HepG2 (cell line): Measurements from ENCODE around the gene HPD. TPM values are rescaled to one million over a fixed set of nuclear protein-coding genes. Genes with fewer than 3 reads are reported as not detected.

Experiments used
- CCDC6 ChIP-seq: sonication (generic); formaldehyde crosslinking; IDR thresholded peaks from 2 replicates; pipeline ENCODE4 v1.8.1; 2022; ENCODE audit warnings: mild to moderate bottlenecking, missing genetic modification reagents, moderate library complexity
- DPF2 ChIP-seq: sonication (generic); formaldehyde crosslinking; IDR thresholded peaks from 2 replicates; pipeline ENCODE4 v1.4.0; 2020; ENCODE audit warnings: mild to moderate bottlenecking, low read depth, missing genetic modification reagents, borderline replicate concordance
- GFI1 ChIP-seq: sonication (generic); formaldehyde crosslinking; IDR thresholded peaks from 2 replicates; pipeline ENCODE4 v1.5.0; 2020; ENCODE audit warnings: missing genetic modification reagents, mild to moderate bottlenecking, borderline replicate concordance
- HDAC2 ChIP-seq: sonication (generic); formaldehyde crosslinking; IDR thresholded peaks from 2 replicates; pipeline ENCODE4 v1.4.0; 2020; ENCODE audit warnings: missing genetic modification reagents
- HOXA3 ChIP-seq: sonication (generic); formaldehyde crosslinking; IDR thresholded peaks from 2 replicates; pipeline ENCODE4 v1.5.0; 2020; ENCODE audit warnings: missing genetic modification reagents
- JARID2 ChIP-seq: sonication (generic); formaldehyde crosslinking; IDR thresholded peaks from 2 replicates; pipeline ENCODE4 v1.8.1; 2023; ENCODE audit warnings: missing genetic modification reagents, inconsistent platforms; ENCODE audit not compliant: insufficient replicate concordance
- MAZ ChIP-seq, 2 experiments: sonication (generic) in 1 of 2; formaldehyde crosslinking in 1 of 2; IDR thresholded peaks; 2 replicates each; pipeline versions ENCODE4 v1.5.0 to v1.6.1; 2012 to 2020; ENCODE audit warnings: low read depth in 2 of 2, mild to moderate bottlenecking in 2 of 2, borderline replicate concordance in 1 of 2, improper control_type of control experiment in 1 of 2, low read length in 1 of 2, missing genetic modification reagents in 1 of 2, moderate library complexity in 1 of 2
- MTF1 ChIP-seq: sonication (generic); formaldehyde crosslinking; IDR thresholded peaks from 2 replicates; pipeline ENCODE4 v1.5.0; 2020; ENCODE audit warnings: missing genetic modification reagents
- PCBP1 ChIP-seq: fragments of 200-400 bp; formaldehyde crosslinking; IDR thresholded peaks from 2 replicates; pipeline ENCODE4 v1.6.1; 2017; ENCODE audit warnings: mild to moderate bottlenecking, low read depth, low read length, borderline replicate concordance
- TBL1XR1 ChIP-seq: fragments of 150-350 bp; IDR thresholded peaks from 2 replicates; pipeline ENCODE4 v1.6.1; 2014; ENCODE audit warnings: borderline replicate concordance, low read length; ENCODE audit not compliant: partially characterized antibody
- ZEB1 ChIP-seq: IDR thresholded peaks from 2 replicates; pipeline ENCODE4 v1.6.1; 2012; ENCODE audit warnings: mild to moderate bottlenecking, low read depth, inconsistent platforms; ENCODE audit not compliant: insufficient replicate concordance
- ZFP62 ChIP-seq: sonication (generic); formaldehyde crosslinking; IDR thresholded peaks from 2 replicates; pipeline ENCODE4 v1.4.0; 2020; ENCODE audit warnings: missing genetic modification reagents
- ZNF224 ChIP-seq: sonication (generic); formaldehyde crosslinking; IDR thresholded peaks from 2 replicates; pipeline ENCODE4 v1.5.0; 2020; ENCODE audit warnings: mild to moderate bottlenecking, missing genetic modification reagents
- ZNF33B ChIP-seq: sonication (generic); formaldehyde crosslinking; IDR thresholded peaks from 2 replicates; pipeline ENCODE4 v1.5.1; 2020; ENCODE audit warnings: mild to moderate bottlenecking, missing genetic modification reagents
- ZNF543 ChIP-seq: sonication (generic); formaldehyde crosslinking; IDR thresholded peaks from 2 replicates; pipeline ENCODE4 v1.4.0; 2020; ENCODE audit warnings: mild to moderate bottlenecking, missing genetic modification reagents
- ZNF670 ChIP-seq: sonication (generic); formaldehyde crosslinking; IDR thresholded peaks from 2 replicates; pipeline ENCODE4 v1.8.0; 2022; ENCODE audit warnings: mild to moderate bottlenecking, missing genetic modification reagents, borderline replicate concordance
- ZNF724P ChIP-seq: sonication (generic); formaldehyde crosslinking; IDR thresholded peaks from 2 replicates; pipeline ENCODE4 v1.8.0; 2022; ENCODE audit warnings: missing genetic modification reagents, borderline replicate concordance
- polyA plus RNA-seq, 8 experiments: library from polyadenylated mRNA; depleted of rRNA in 3 of 8; stranded (reverse) in 7 of 8; unstranded in 1 of 8; fragments of >200 nt; fragmentation: Illumina TruSeq in 4 of 8; extraction: Trizol in 4 of 8; gene quantifications; 2 replicates each; pipeline versions ENCODE4 v1.2.1 to v1.2.3, GENCODE V29; 2011 to 2016; ENCODE audit warnings: low read depth in 4 of 8, missing spikeins in 1 of 8, mixed read lengths in 1 of 8; ENCODE audit not compliant: insufficient read depth in 1 of 8
- total RNA-seq, 5 experiments: library from RNA; depleted of rRNA; stranded (reverse); fragments of >200 nt; fragmentation: Illumina TruSeq; extraction: Trizol; gene quantifications; 2 replicates each; pipeline ENCODE4 v1.2.3, GENCODE V29; 2016; ENCODE audit warnings: low read depth in 1 of 5
- TF ChIP-seq, protein P1 (sequence below): sonication (generic); formaldehyde crosslinking; conservative IDR thresholded peaks from 2 replicates; pipeline ENCODE4 v1.4.0; 2020; ENCODE audit warnings: mild to moderate bottlenecking, missing genetic modification reagents, moderate library complexity
- TF ChIP-seq, protein P2 (sequence below): sonication (generic); formaldehyde crosslinking; IDR thresholded peaks from 2 replicates; pipeline ENCODE4 v1.5.0; 2020; ENCODE audit warnings: mild to moderate bottlenecking, missing genetic modification reagents, borderline replicate concordance
- TF ChIP-seq, protein P3 (sequence below): sonication (generic); formaldehyde crosslinking; IDR thresholded peaks from 2 replicates; pipeline ENCODE4 v1.4.0; 2020; ENCODE audit warnings: missing genetic modification reagents

Gene HPD
- total and polyA plus RNA-seq, 2 of the 13 experiments (the other 11 are each of a cell fraction or from before 2014, with no cell fraction given), result 120 to 195 TPM

DNA sequence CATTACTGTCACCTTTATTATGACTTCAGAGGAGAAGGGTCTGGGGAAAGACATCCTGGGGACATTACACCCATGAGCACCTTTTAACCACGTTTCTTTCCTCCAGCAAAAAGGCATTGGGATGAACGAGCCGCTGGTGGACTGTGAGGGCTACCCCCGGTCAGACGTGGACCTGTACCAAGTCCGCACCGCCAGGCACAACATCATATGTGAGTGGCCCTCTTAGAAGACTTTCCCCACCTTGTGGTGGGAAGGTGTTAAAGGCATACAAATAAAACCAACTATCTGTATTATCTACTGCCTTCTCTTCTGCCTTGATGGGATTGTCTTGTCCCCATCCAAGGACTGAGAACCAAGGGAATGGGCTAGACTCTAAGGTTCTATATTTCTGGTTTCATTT is 36.0 kb upstream of the HPD start (continued):
- TF ChIP-seq, protein P1, sequence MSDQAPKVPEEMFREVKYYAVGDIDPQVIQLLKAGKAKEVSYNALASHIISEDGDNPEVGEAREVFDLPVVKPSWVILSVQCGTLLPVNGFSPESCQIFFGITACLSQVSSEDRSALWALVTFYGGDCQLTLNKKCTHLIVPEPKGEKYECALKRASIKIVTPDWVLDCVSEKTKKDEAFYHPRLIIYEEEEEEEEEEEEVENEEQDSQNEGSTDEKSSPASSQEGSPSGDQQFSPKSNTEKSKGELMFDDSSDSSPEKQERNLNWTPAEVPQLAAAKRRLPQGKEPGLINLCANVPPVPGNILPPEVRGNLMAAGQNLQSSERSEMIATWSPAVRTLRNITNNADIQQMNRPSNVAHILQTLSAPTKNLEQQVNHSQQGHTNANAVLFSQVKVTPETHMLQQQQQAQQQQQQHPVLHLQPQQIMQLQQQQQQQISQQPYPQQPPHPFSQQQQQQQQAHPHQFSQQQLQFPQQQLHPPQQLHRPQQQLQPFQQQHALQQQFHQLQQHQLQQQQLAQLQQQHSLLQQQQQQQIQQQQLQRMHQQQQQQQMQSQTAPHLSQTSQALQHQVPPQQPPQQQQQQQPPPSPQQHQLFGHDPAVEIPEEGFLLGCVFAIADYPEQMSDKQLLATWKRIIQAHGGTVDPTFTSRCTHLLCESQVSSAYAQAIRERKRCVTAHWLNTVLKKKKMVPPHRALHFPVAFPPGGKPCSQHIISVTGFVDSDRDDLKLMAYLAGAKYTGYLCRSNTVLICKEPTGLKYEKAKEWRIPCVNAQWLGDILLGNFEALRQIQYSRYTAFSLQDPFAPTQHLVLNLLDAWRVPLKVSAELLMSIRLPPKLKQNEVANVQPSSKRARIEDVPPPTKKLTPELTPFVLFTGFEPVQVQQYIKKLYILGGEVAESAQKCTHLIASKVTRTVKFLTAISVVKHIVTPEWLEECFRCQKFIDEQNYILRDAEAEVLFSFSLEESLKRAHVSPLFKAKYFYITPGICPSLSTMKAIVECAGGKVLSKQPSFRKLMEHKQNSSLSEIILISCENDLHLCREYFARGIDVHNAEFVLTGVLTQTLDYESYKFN (CRISPR knock-in tag), result peak; percentile 40; the same call in 1 of the 2 replicates
- TF ChIP-seq DPF2 (CRISPR knock-in tag), result 0 out of 2 replicates have a peak, but pooled peaks have one; percentile 39
- no peak for TF ChIP-seq ZFP62
- TF ChIP-seq, protein P2, sequence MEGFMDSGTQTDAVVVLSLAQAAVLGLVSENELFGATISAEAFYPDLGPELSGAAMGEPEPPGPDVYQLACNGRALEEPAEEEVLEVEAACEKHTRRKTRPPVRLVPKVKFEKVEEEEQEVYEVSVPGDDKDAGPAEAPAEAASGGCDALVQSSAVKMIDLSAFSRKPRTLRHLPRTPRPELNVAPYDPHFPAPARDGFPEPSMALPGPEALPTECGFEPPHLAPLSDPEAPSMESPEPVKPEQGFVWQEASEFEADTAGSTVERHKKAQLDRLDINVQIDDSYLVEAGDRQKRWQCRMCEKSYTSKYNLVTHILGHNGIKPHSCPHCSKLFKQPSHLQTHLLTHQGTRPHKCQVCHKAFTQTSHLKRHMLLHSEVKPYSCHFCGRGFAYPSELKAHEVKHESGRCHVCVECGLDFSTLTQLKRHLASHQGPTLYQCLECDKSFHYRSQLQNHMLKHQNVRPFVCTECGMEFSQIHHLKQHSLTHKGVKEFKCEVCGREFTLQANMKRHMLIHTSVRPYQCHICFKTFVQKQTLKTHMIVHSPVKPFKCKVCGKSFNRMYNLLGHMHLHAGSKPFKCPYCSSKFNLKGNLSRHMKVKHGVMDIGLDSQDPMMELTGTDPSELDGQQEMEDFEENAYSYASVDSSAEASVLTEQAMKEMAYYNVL (CRISPR knock-in tag), result no peak
- TF ChIP-seq, protein P3, sequence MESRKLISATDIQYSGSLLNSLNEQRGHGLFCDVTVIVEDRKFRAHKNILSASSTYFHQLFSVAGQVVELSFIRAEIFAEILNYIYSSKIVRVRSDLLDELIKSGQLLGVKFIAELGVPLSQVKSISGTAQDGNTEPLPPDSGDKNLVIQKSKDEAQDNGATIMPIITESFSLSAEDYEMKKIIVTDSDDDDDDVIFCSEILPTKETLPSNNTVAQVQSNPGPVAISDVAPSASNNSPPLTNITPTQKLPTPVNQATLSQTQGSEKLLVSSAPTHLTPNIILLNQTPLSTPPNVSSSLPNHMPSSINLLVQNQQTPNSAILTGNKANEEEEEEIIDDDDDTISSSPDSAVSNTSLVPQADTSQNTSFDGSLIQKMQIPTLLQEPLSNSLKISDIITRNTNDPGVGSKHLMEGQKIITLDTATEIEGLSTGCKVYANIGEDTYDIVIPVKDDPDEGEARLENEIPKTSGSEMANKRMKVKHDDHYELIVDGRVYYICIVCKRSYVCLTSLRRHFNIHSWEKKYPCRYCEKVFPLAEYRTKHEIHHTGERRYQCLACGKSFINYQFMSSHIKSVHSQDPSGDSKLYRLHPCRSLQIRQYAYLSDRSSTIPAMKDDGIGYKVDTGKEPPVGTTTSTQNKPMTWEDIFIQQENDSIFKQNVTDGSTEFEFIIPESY (CRISPR knock-in tag), result peak; percentile 100
- no peak for TF ChIP-seq ZNF224
- no peak for TF ChIP-seq ZNF543 (CRISPR knock-in tag)
- TF ChIP-seq MTF1 (CRISPR knock-in tag), result no peak
- TF ChIP-seq CCDC6 (CRISPR knock-in tag), result no peak
- TF ChIP-seq GFI1 (CRISPR knock-in tag), result no peak
- TF ChIP-seq JARID2 (CRISPR knock-in tag), result no peak
- TF ChIP-seq PCBP1, result no peak
- no peak for TF ChIP-seq MAZ (IDR thresholded peaks at IDR 0.05; ENCODE audit: borderline replicate concordance, low read depth, low read length)
- no peak for TF ChIP-seq MAZ (CRISPR knock-in tag; IDR thresholded peaks at IDR 0.05; ENCODE audit: low read depth)
- no peak for TF ChIP-seq ZNF670 (CRISPR knock-in tag)
- no peak for TF ChIP-seq ZNF33B
- TF ChIP-seq ZNF724P (CRISPR knock-in tag), result no peak
- TF ChIP-seq HOXA3 (CRISPR knock-in tag), result peak; percentile 34; the same call in 1 of the 2 replicates
- TF ChIP-seq TBL1XR1, result peak; percentile 18
- TF ChIP-seq HDAC2, result peak; percentile 66; the same call in 1 of the 2 replicates
- no peak for TF ChIP-seq ZEB1
